NOMO-1 treated with dmso at 0.1 percent for 144 hours (cell line): ENCODE measurements around the gene CHSY1.
A peak's percentile ranks its signal among the peaks of the same experiment; 100 is the strongest.

Source experiments
- DNase-seq: peaks from one replicate; lab custom pipeline; 2025; ENCODE audit not compliant: unreplicated experiment; lab: John Stamatoyannopoulos, UW

Gene CHSY1

GRCh38 chr15:101213147-101213546 is 38.7 kb downstream of the CHSY1 start:
- DNase-seq = no peak

- DNase-seq = no peak
These were observed 40.0 kb downstream of the CHSY1 start for GRCh38 chr15:101211897-101212296.

- DNase-seq = no peak
These were observed 41.4 kb downstream of the CHSY1 start for GRCh38 chr15:101210466-101210865.

- DNase-seq = no peak
These were observed 41.8 kb downstream of the CHSY1 start for GRCh38 chr15:101210058-101210457.

DNA sequence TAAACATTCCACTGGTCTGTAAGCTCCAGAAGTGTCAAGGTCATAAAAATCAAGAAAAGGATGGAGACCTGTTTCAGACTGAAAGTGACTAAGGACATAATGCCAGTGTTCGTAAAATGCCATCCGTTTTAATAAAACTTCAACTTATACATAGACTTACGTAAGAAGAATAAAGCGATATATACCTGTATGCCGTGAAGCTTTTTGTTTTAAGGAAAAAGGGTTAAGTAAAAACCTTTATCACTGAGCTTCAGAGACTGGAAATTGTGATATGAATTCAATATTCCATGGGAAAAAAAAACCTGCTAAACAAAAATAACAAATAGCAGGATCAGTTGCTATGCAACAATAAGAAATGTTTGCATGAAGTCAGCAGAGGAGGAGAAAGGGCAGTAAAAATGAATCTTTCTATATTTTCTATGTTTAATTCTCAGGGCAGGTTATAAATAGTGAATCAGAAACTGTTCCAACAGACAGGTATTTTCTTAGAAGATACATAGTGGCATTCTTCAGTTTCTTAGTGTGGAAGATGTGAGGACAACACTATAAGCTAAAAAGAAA is 42.5 kb downstream of the CHSY1 start:
- DNase-seq = no peak

DNA sequence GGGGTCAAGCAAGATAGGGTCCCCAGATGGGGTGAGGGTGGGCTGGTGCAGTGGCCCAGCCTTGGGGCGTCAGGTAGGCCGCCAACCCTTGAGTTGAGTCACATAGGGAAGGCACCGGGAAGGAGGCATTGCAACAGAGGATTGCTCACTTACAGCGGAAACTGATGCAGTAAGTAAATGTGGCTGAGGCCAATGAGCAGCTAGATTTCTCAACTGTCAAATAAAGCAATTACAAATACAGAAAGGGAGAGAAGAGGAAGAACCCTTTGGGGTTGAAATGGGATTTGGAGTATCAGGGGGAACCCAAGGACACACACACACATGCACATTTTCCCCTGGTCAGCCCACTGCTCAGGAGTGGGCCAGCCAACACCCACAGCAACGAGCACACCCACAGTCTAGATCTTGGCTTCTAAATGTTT is 44.0 kb downstream of the CHSY1 start:
- peak; percentile 67 for DNase-seq

DNA sequence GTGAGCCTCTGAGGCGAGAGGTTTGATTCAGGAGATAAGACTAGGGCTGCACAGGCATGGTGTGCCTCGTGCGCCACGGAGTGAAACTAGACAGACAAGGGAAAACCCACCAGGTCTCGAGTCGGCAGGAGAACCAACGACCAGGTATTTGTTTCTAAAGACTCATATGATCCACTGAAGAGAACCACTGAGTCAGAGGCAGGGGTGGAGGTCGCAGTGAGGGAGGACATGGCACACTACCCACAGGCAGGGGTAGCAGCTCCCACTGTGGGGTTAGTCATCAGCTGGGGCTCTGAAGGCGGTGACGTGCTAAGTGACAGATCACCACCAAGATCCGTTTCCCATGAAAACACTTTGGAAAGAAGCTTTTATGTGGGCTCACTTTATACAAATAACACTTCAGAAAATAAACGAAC is 45.7 kb downstream of the CHSY1 start:
- no peak for DNase-seq

DNA sequence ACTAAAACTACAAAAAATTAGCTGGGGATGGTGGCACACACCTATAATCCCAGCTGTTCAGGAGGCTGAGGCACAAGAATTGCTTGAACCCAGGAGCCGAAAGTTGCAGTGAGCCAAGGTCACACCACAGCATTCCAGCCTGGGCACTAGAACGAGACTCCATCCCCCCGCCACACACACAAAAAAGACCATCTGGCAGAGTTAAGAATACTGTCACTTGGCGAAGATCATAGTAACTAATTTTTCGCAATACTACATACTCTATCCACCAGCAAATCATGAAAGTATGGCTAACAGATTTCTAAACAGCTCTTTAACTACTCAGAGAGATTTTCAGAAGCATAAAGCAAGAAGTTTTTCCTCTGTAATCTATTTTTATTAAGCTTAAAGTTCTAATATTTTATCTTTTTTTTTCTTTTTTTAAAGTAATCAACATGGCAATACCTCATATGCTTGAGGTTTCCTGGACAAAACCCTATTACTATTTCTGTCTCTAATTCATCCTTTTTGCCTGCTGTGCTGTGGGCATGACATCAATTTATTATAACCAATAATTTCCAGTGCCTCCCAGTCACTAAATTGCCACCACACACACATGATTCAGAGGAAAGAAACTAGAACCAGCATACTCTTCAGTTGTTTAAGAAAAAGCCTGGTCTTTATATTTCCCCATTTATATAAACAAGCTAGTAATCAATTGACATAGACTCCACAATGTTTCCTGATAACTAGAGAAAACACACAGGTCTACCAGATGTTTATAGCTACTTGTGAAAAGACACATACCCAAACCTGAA is 46.9 kb downstream of the CHSY1 start:
- no peak for DNase-seq

- DNase-seq = no peak
These were observed 48.1 kb downstream of the CHSY1 start for GRCh38 chr15:101203607-101204189.

- no peak for DNase-seq
These were observed 48.7 kb downstream of the CHSY1 start for GRCh38 chr15:101203029-101203573.

DNA sequence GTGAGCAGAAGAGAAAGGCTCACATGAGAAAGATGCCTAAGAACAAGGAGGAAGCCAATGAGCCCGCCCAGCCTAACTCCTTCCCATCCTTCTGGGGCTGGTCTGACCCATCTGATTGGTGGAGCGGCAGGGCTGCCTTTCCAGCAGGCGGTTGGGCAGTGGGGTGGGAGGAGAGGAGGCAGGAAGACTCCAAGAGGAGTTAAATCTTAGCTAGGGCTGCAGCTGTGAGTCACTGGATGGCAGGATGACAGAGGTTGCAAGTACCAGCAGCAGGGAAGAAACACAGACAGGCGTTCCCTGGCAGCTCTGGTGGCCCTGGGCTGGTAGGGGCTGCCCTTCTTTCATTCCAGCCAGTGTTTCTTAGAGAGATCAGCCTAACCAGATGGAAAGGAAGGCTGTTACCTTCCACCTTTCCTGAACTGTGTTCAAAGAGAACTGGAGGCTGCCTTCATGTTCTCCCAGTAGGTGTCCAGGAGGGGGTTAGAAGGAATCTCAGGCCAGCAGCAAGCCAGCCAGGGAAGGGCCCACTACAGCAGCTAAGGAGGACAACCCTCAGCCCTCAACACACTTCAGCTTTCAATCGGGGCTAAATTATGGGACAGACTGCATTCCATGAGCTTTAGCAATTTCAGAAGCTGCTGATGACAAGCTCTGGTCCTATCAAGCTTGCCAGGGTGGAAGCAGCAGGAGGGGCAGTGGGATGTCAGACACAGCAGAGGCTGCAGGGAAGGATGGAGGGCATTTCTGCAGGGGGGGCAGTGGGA is 50.3 kb downstream of the CHSY1 start:
- DNase-seq = peak; percentile 75

GRCh38 chr15:101200181-101200580 is 51.7 kb downstream of the CHSY1 start:
- DNase-seq = no peak

GRCh38 chr15:101198800-101199199 is 53.0 kb downstream of the CHSY1 start:
- no peak for DNase-seq

GRCh38 chr15:101198031-101198575 is 53.7 kb downstream of the CHSY1 start:
- no peak for DNase-seq

DNA sequence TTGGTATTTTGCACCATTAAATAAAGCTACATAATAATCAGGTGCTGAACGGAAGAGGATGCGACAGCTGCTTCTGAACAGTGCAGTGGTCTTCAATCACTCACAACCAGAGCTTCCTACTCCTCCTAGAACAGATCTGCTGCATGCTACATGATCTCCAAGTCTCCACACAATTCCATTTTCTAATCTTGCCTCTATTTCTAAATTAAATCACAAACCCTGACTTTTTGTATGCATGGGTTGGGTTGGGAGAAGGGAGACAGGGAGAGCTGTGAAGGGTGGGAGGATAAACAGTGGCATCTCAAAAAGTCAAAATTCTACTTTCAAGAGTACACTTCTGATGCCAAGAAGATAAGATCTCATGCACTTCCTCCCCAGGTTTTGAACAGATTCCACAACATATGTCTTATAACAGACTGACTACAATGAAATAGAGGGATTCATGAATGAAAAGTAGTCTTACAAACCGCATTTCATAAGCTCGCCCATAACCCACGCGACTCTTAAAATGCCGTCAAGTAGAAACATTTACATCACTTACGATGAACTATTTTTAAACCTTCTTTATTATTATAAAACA is 57.2 kb downstream of the CHSY1 start:
- no peak for DNase-seq

DNA sequence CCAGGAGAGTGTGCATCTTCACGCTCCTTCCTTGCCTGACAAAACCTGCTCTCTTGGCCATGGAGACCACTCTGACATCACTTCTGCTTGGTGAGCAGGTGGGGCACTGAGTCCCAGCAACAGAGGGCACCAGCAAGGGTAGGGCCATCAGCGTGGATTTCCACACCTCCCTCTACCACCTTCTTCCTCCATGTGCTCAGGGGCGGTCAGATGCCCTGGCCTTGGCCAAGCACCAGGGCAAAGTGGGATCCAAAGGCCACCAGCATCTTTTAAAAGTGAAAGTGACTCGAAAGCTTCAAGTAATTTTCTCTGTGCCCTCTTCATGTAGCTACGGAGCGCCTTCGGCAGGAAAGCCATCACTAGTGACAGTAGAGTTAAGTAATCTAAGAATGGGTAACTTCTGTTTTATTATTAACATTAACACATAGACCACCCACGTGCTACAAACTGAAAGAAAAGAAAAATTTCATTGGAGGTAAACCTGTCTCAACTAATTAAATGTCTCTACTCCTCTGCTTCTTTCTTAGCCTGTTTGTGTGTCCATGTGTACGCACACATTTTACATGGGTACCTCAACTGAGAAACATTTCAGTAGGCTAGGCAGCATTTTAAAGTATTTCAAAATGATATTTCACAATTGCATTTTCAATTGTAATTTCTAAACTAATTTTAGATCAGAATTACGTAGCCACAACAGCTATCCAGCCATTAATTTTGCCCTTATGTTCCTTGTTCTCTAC is 57.9 kb downstream of the CHSY1 start:
- no peak for DNase-seq

DNA sequence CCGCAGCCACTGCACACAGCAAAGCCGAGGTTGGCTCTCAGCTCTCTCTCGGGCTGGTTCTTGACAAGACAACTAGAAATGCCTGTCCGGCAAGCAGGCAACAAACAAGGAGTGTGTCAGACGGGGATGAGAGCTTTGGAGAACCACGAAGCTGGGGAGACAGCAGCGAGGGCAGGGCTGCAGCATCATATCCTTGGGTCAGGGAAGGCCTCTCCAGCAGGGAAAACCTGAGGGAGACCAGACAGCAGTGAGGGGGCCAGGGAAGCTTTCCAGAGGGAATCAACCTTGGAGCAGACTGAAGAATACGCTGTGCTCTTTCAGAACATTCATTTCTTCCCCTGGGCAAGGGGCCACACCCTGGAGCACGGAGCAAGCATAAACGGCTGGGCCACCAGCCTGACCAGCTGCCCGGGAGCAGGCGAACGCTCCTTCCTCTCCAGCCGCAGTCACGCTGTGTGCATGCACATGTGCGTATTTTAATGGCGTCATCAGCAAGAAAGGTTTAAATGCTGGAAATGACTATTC is 58.7 kb downstream of the CHSY1 start:
- DNase-seq = no peak

GRCh38 chr15:101192081-101192480 is 59.8 kb downstream of the CHSY1 start:
- no peak for DNase-seq

- no peak for DNase-seq
These were observed 60.6 kb downstream of the CHSY1 start for GRCh38 chr15:101191242-101191641.

GRCh38 chr15:101190092-101190595 is 61.7 kb downstream of the CHSY1 start:
- no peak for DNase-seq
